DND-41 (cell line): Measurements from ENCODE around the gene MEGF11.
A peak's percentile ranks its signal among the peaks of the same experiment; 100 is the strongest.

Experiments used
- ATAC-seq: fragments of 200-7000 bp; cut with Tn5 transposase; 3 replicates; pipeline ENCODE4 v1.9.1; 2021; ENCODE audit warnings: low read depth; ENCODE audit not compliant: insufficient read depth
- DNase-seq: peaks from one replicate; pipeline ENCODE4 v3.0.0-alpha.2; 2020
- H2AFZ ChIP-seq: 2 replicates; pipeline ENCODE4 v1.6.0; 2012; ENCODE audit warnings: low read depth, low read length
- H3K27ac ChIP-seq: 2 replicates; pipeline ENCODE4 v1.5.1; 2012; ENCODE audit warnings: low read length, inconsistent platforms
- H3K27me3 ChIP-seq: fragments of 200-600 bp; sonication (generic); 2 replicates; pipeline ENCODE4 v1.6.0; 2012; ENCODE audit warnings: low read length, mild to moderate bottlenecking, inconsistent platforms; ENCODE audit not compliant: insufficient read depth, poor library complexity
- H3K36me3 ChIP-seq: 2 replicates; pipeline ENCODE4 v1.5.1; 2012; ENCODE audit warnings: low read length, inconsistent platforms; ENCODE audit not compliant: insufficient read depth
- H3K4me1 ChIP-seq: 2 replicates; pipeline ENCODE4 v1.5.1; 2012; ENCODE audit warnings: mild to moderate bottlenecking, low read length; ENCODE audit not compliant: insufficient read depth
- H3K4me2 ChIP-seq: 2 replicates; pipeline ENCODE4 v1.6.0; 2012; ENCODE audit warnings: mild to moderate bottlenecking, moderate library complexity, low read length, inconsistent platforms; ENCODE audit not compliant: insufficient read depth
- H3K4me3 ChIP-seq, 2 experiments: fragments of 200-600 bp in 1 of 2; shearing (Covaris generic) in 1 of 2; 2 replicates each; pipeline ENCODE4 v1.5.1; 2012 to 2016; ENCODE audit warnings: inconsistent platforms in 2 of 2, low read length in 2 of 2, mild to moderate bottlenecking in 2 of 2, low read depth in 1 of 2, moderate library complexity in 1 of 2
- H3K79me2 ChIP-seq: 2 replicates; pipeline ENCODE4 v1.6.0; 2012; ENCODE audit warnings: low read length, inconsistent platforms; ENCODE audit not compliant: insufficient read depth
- H3K9ac ChIP-seq: 2 replicates; pipeline ENCODE4 v1.6.0; 2012; ENCODE audit warnings: low read depth, mild to moderate bottlenecking, inconsistent platforms, low read length, moderate library complexity
- H3K9me3 ChIP-seq: 2 replicates; pipeline ENCODE4 v1.5.1; 2012; ENCODE audit warnings: low read length, moderate library complexity, mild to moderate bottlenecking, inconsistent platforms; ENCODE audit not compliant: insufficient read depth, severe bottlenecking
- H4K20me1 ChIP-seq: 2 replicates; pipeline ENCODE4 v1.6.0; 2012; ENCODE audit warnings: low read length; ENCODE audit not compliant: insufficient read depth
- CTCF ChIP-seq: IDR thresholded peaks from 2 replicates; pipeline ENCODE4 v1.5.1; 2012; ENCODE audit warnings: borderline replicate concordance, low read length, moderate library complexity, mild to moderate bottlenecking; ENCODE audit not compliant: poor library complexity, severe bottlenecking; ENCODE audit errors: extremely low read depth
- EZH2 ChIP-seq: IDR thresholded peaks from 3 replicates; pipeline ENCODE4 v1.6.1; 2012; ENCODE audit warnings: borderline replicate concordance, low read depth, mild to moderate bottlenecking, moderate library complexity, low read length, inconsistent platforms; ENCODE audit not compliant: severe bottlenecking

The MEGF11 gene

DNA sequence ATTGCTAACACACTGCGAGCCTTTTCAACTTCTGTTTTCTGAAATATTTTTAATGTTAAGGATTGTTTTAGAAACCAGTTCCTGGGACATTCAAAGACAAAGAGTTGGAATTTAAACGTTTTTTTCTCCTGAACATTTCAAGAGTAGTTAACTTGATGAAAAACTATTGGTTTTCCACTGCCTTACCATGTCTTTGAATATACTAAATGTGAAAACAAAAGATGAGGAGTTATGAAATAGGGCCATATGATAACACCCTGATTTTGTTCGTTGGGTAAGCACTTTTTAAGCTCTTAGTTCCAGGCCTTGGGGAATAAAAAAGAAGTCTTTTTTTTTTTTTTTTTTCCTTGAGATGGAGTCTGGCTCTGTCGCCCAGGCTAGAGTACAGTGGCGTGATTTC, 42.6 kb upstream of the MEGF11 start:
- Histone ChIP-seq H3K4me3 (no peak overlapping the region), H3K9ac (peak overlapping the region; percentile 97), H4K20me1 (peaks cover 4% of the 10 kb centered on the region; the same call in 1 of the 2 replicates), H3K36me3 (peaks cover 30% of the 10 kb centered on the region), H3K4me2 (peak overlapping the region; percentile 85; the same call in 1 of the 2 replicates), H3K27me3 (no peaks in the 10 kb centered on the region), H2AFZ (no peak overlapping the region), H3K9me3 (no peaks in the 10 kb centered on the region), H3K27ac (no peak overlapping the region), H3K4me1 (peaks cover 46% of the 10 kb centered on the region), H3K79me2 (peaks cover 69% of the 10 kb centered on the region)
- ATAC-seq (no peak), DNase-seq (no peak)
- no peak for TF ChIP-seq EZH2
- TF ChIP-seq CTCF: no peak

- TF ChIP-seq EZH2: no peak
- no peak for TF ChIP-seq CTCF
- Histone ChIP-seq H3K27ac (peak overlapping the region; percentile 93; the same call in 1 of the 2 replicates), H3K4me3 (peak overlapping the region in 1 of 2 experiments; percentile 74; a peak in 2 of 4 replicates), H3K4me1 (peaks cover 46% of the 10 kb centered on the region), H3K79me2 (peaks cover 63% of the 10 kb centered on the region), H3K4me2 (peak overlapping the region; percentile 85), H4K20me1 (peaks cover 4% of the 10 kb centered on the region; the same call in 1 of the 2 replicates), H3K27me3 (no peaks in the 10 kb centered on the region), H3K9ac (peak overlapping the region; percentile 97), H3K36me3 (peaks cover 27% of the 10 kb centered on the region), H3K9me3 (no peaks in the 10 kb centered on the region), H2AFZ (0 out of 2 replicates have a peak overlapping the region, but pooled peaks have one; percentile 98)
- DNase-seq: no peak
- no peak for ATAC-seq
Observed at GRCh38 chr15:66294932-66295235, 41.3 kb upstream of the MEGF11 start.

DNA sequence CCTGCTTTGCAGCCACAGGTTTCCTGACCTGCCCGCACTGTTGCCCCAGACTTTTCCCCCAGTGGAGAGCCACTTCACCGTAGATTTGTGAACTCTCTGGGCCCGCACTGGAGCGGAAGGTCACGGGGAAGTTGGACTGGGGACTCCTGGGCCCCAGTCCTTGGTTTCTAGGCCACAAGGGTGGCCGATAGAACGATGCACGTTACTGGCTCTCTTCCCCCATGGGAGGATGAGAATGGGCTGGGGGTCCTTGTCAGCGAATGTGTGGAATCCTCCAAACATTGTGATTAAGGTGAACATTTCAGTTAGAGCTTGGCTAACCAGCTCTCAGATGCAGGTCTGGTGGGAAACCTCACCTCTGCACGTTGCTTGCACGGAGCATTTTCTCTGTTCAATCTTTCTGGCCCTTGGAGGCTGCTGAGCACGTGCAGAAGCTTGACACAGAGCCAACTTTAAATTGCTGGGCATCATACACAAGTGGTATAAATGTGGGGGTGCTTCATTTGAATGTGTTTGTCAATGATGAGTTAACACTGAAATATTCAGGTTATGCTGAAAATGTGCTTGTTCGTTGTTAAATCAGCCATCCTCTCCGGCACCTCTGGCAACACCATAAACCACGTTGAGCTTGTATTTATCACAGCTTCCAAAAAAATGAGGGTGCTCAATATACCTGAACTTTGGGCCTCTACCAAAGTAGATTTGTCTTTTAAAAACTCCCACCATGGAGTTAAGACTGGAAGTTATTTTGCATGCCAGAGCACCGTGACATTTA, 40.8 kb upstream of the MEGF11 start:
- Histone ChIP-seq H3K27me3 (no peaks in the 10 kb centered on the region), H3K4me2 (peak overlapping the region; percentile 85), H3K9me3 (no peaks in the 10 kb centered on the region), H3K4me1 (peaks cover 46% of the 10 kb centered on the region), H3K36me3 (peaks cover 26% of the 10 kb centered on the region), H3K79me2 (peaks cover 63% of the 10 kb centered on the region), H4K20me1 (peaks cover 4% of the 10 kb centered on the region; the same call in 1 of the 2 replicates), H2AFZ (peak overlapping the region; percentile 98), H3K27ac (peak overlapping the region; percentile 93), H3K4me3 (peak overlapping the region; percentile 36 to 74; a peak in 3 of 4 replicates), H3K9ac (peak overlapping the region; percentile 97)
- DNase-seq: no peak
- no peak for TF ChIP-seq CTCF
- no peak for TF ChIP-seq EZH2
- ATAC-seq: peak; percentile 34
